ENCODE results near the gene PLCH1.

DNA sequence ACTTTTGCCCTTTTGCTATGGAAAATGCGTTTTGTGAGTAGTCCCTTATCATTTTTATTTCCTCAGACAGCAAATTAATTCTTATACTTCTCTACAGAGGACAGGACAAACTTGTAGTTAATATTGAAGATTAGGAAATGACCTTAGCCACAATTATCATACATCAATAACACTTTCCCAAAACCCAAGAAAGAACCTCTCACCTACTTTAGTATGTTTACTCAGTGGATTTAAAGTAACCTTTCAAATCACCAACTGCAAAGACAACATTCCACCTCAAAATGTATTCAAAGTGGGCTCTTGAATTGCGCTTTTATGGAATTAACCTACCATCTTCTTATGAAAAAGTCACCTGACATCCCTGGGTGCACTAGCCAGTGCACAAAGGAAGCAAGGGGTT is 107.3 kb downstream of the PLCH1 start:
- TF ChIP-seq, protein P1, sequence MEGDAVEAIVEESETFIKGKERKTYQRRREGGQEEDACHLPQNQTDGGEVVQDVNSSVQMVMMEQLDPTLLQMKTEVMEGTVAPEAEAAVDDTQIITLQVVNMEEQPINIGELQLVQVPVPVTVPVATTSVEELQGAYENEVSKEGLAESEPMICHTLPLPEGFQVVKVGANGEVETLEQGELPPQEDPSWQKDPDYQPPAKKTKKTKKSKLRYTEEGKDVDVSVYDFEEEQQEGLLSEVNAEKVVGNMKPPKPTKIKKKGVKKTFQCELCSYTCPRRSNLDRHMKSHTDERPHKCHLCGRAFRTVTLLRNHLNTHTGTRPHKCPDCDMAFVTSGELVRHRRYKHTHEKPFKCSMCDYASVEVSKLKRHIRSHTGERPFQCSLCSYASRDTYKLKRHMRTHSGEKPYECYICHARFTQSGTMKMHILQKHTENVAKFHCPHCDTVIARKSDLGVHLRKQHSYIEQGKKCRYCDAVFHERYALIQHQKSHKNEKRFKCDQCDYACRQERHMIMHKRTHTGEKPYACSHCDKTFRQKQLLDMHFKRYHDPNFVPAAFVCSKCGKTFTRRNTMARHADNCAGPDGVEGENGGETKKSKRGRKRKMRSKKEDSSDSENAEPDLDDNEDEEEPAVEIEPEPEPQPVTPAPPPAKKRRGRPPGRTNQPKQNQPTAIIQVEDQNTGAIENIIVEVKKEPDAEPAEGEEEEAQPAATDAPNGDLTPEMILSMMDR (IDR thresholded peaks at IDR 0.05): no peak
- TF ChIP-seq EP300 (IDR thresholded peaks at IDR 0.05): no peak
